CD4-positive, alpha-beta T cell treated with Interleukin-21 for 1 hour (primary cell): ENCODE measurements around the gene FAM3D.
"Not testable (repeated sequence)": the region's sequence is repeated elsewhere in the genome, so short reads cannot be mapped to it uniquely, and the experiment has no call there.

Source experiments
- DNase-seq: peaks from one replicate; pipeline ENCODE4 v3.0.0-alpha.2; 2020

The FAM3D gene

GRCh38 chr3:58666683-58667082 is at the start of gene FAM3D:
FAM3D (minus strand) TSS chr3:58666774; CDS start chr3:58655563, 11,211 bp downstream.
- DNase-seq: no peak

GRCh38 chr3:58713715-58714401 is 47.3 kb upstream of the FAM3D start:
- DNase-seq: no peak

- no peak for DNase-seq
Observed at GRCh38 chr3:58711871-58712270, 45.3 kb upstream of the FAM3D start.

- not testable (repeated sequence) for DNase-seq
Observed at GRCh38 chr3:58708983-58709382, 42.4 kb upstream of the FAM3D start.

- DNase-seq: no peak
Observed at GRCh38 chr3:58708116-58708791, 41.7 kb upstream of the FAM3D start.

- DNase-seq: no peak
Observed at GRCh38 chr3:58707390-58707930, 40.9 kb upstream of the FAM3D start.

- no peak for DNase-seq
Observed at GRCh38 chr3:58706395-58707167, 40.0 kb upstream of the FAM3D start.

GRCh38 chr3:58704745-58705144 is 38.2 kb upstream of the FAM3D start:
- DNase-seq: no peak

- DNase-seq: not testable (repeated sequence)
Observed at GRCh38 chr3:58704304-58704703, 37.7 kb upstream of the FAM3D start.

- no peak for DNase-seq
Observed at GRCh38 chr3:58698246-58698645, 31.7 kb upstream of the FAM3D start.

- no peak for DNase-seq
Observed at GRCh38 chr3:58697561-58697960, 31.0 kb upstream of the FAM3D start.

- not testable (repeated sequence) for DNase-seq
Observed at GRCh38 chr3:58696813-58697212, 30.2 kb upstream of the FAM3D start.

- no peak for DNase-seq
Observed at GRCh38 chr3:58696093-58696492, 29.5 kb upstream of the FAM3D start.

- not testable (repeated sequence) for DNase-seq
Observed at GRCh38 chr3:58695284-58695683, 28.7 kb upstream of the FAM3D start.

GRCh38 chr3:58693940-58694850 is 27.6 kb upstream of the FAM3D start:
- DNase-seq: no peak

- no peak for DNase-seq
Observed at GRCh38 chr3:58692484-58692883, 25.9 kb upstream of the FAM3D start.

GRCh38 chr3:58691997-58692396 is 25.4 kb upstream of the FAM3D start:
- no peak for DNase-seq

GRCh38 chr3:58690490-58690889 is 23.9 kb upstream of the FAM3D start:
- no peak for DNase-seq

- DNase-seq: no peak
Observed at GRCh38 chr3:58688574-58688973, 22.0 kb upstream of the FAM3D start.

- no peak for DNase-seq
Observed at GRCh38 chr3:58686847-58687246, 20.3 kb upstream of the FAM3D start.

- DNase-seq: no peak
Observed at GRCh38 chr3:58685641-58686040, 19.1 kb upstream of the FAM3D start.

- no peak for DNase-seq
Observed at GRCh38 chr3:58683466-58683865, 16.9 kb upstream of the FAM3D start.
